Measurements from ENCODE around the gene FIGNL2. TPM values are rescaled to one million over a fixed set of nuclear protein-coding genes. Genes with fewer than 3 reads are reported as not detected.
A peak's percentile ranks its signal among the peaks of the same experiment; 100 is the strongest.

The FIGNL2 gene
- polyA plus RNA-seq, 1 donor (not counting 4 experiments of a cell fraction or from before 2014, with no cell fraction given), result not detected

- H4K20me1 ChIP-seq (ENCODE audit: control insufficient read depth, extremely low read depth, insufficient read depth, low read length), result no peaks in the 10 kb centered on the region
- no peak overlapping the region for H3K4me3 ChIP-seq (ENCODE audit: control insufficient read depth in 2 of 3, extremely low read depth in 1 of 3, insufficient read depth in 2 of 3, low read depth in 1 of 3, low read length in 3 of 3)
- H3K9ac ChIP-seq (ENCODE audit: control insufficient read depth, extremely low read depth, insufficient read depth, low read length), result no peak overlapping the region
- no peaks in the 10 kb centered on the region for H3K9me1 ChIP-seq (ENCODE audit: control insufficient read depth, extremely low read depth, insufficient read depth, low read length)
- no peak overlapping the region for H2AFZ ChIP-seq (ENCODE audit: control insufficient read depth, low read length)
- no peak for TF ChIP-seq CTCF (optimal IDR thresholded peaks at IDR 0.05 in 1 of 3, IDR thresholded peaks at IDR 0.05 in 1 of 3, conservative IDR thresholded peaks at IDR 0.05 in 1 of 3; ENCODE audit: extremely low read depth in 1 of 3, insufficient read depth in 2 of 3, low read length in 3 of 3)
- TF ChIP-seq EZH2 (IDR thresholded peaks at IDR 0.05; ENCODE audit: low read length), result no peak
- H3K36me3 ChIP-seq (ENCODE audit: control insufficient read depth in 2 of 2, extremely low read depth in 1 of 2, insufficient read depth in 2 of 2, low read length in 2 of 2), result no peaks in the 10 kb centered on the region
- H3K27ac ChIP-seq (ENCODE audit: control insufficient read depth, insufficient read depth, low read length), result no peak overlapping the region
- H3K4me2 ChIP-seq (ENCODE audit: control insufficient read depth, extremely low read depth, insufficient read depth, low read depth, low read length), result no peak overlapping the region
- H3K79me2 ChIP-seq (ENCODE audit: control insufficient read depth, insufficient read depth, low read length), result no peaks in the 10 kb centered on the region
- H3K9me3 ChIP-seq (ENCODE audit: control insufficient read depth, low read depth, low read length), result no peaks in the 10 kb centered on the region
- DNase-seq (ENCODE audit: low read depth, low spot score) (no peak), FAIRE-seq (no peak)
- dilution Hi-C loops (cut with MboI; ENCODE audit: extremely low pct_ligation_motif_present, low sequenced_read_pairs), result no loop called here
- H3K27me3 ChIP-seq (ENCODE audit: control insufficient read depth, extremely low read depth, insufficient read depth, low read length), result peaks cover 57% of the 10 kb centered on the region
- no peaks in the 10 kb centered on the region for H3K4me1 ChIP-seq (ENCODE audit: control insufficient read depth, extremely low read depth, insufficient read depth, low read length)
Measured at GRCh38 chr12:51869496-51869865, 21.0 kb upstream of the FIGNL2 start.

- H3K4me2 ChIP-seq (ENCODE audit: control insufficient read depth, extremely low read depth, insufficient read depth, low read depth, low read length), result peak overlapping the region; percentile 40
- peaks cover 62% of the 10 kb centered on the region for H3K27me3 ChIP-seq (ENCODE audit: control insufficient read depth, extremely low read depth, insufficient read depth, low read length)
- no peak overlapping the region for H3K4me3 ChIP-seq (ENCODE audit: control insufficient read depth in 2 of 3, extremely low read depth in 1 of 3, insufficient read depth in 2 of 3, low read depth in 1 of 3, low read length in 3 of 3)
- no peaks in the 10 kb centered on the region for H3K9me3 ChIP-seq (ENCODE audit: control insufficient read depth, low read depth, low read length)
- no peaks in the 10 kb centered on the region for H3K9me1 ChIP-seq (ENCODE audit: control insufficient read depth, extremely low read depth, insufficient read depth, low read length)
- no peaks in the 10 kb centered on the region for H3K36me3 ChIP-seq (ENCODE audit: control insufficient read depth in 2 of 2, extremely low read depth in 1 of 2, insufficient read depth in 2 of 2, low read length in 2 of 2)
- no peaks in the 10 kb centered on the region for H3K79me2 ChIP-seq (ENCODE audit: control insufficient read depth, insufficient read depth, low read length)
- no peaks in the 10 kb centered on the region for H3K4me1 ChIP-seq (ENCODE audit: control insufficient read depth, extremely low read depth, insufficient read depth, low read length)
- FAIRE-seq, result no peak
- no peak overlapping the region for H3K27ac ChIP-seq (ENCODE audit: control insufficient read depth, insufficient read depth, low read length)
- TF ChIP-seq CTCF (optimal IDR thresholded peaks at IDR 0.05 in 1 of 3, IDR thresholded peaks at IDR 0.05 in 1 of 3, conservative IDR thresholded peaks at IDR 0.05 in 1 of 3; ENCODE audit: extremely low read depth in 1 of 3, insufficient read depth in 2 of 3, low read length in 3 of 3), result no peak
- peak; percentile 82 for TF ChIP-seq EZH2 (IDR thresholded peaks at IDR 0.05; ENCODE audit: low read length)
- H4K20me1 ChIP-seq (ENCODE audit: control insufficient read depth, extremely low read depth, insufficient read depth, low read length), result no peaks in the 10 kb centered on the region
- DNase-seq (ENCODE audit: low read depth, low spot score), result no peak
- dilution Hi-C loops (cut with MboI; ENCODE audit: extremely low pct_ligation_motif_present, low sequenced_read_pairs), result no loop called here
- peak overlapping the region; percentile 42 for H2AFZ ChIP-seq (ENCODE audit: control insufficient read depth, low read length)
- H3K9ac ChIP-seq (ENCODE audit: control insufficient read depth, extremely low read depth, insufficient read depth, low read length), result no peak overlapping the region
Measured at GRCh38 chr12:51868821-51869495, 20.4 kb upstream of the FIGNL2 start.
